ENCODE results near the gene DPH7.
"Not testable (repeated sequence)": the region's sequence is repeated elsewhere in the genome, so short reads cannot be mapped to it uniquely, and the experiment has no call there.

The DPH7 gene

DNA sequence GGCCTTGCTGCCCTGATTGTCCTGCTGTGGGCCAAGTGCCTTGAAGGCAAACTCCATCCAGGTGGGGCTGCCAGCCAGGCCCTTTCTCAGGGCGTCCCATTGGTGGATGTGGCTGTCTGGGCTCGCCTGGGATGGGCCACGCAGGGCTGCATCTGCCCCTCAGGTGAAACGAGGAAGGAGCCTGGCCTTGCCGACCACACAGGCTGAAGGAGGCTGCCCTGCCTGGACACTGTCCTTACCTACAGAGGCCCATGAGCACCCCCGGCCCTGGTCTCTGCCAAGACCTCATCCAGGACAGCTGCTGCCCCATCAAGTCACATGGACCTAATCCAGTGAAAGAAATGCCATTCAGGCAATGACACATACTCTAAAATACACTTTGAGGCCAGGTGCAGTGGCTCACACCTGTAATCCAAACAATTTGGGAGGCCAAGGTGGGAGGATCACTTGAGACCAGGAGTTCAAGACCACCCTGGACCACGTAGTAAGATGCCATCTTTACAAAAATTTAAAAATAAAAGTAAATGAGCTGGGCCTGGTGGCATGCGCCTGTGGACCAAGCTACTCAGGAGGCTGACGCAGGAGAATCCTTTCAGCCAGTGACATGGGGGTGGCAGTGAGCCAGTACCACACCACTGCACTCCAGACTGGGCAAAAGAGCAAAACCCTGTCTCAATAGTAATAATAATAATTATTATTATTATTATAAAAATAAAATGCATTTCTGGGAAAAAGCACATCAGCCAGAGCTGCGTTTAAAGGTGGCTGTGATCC lies 62.4 kb downstream of the DPH7 start:
- no peaks in the 10 kb centered on the region for H3K4me1 Mint-ChIP-seq
- DNase-seq = no peak
- no peak overlapping the region for H3K4me3 Mint-ChIP-seq
- H3K36me3 Mint-ChIP-seq = no peaks in the 10 kb centered on the region
- no peak overlapping the region for H3K27ac Mint-ChIP-seq
- CTCF ChIA-PET = no interaction called here
- H3K27me3 Mint-ChIP-seq = no peaks in the 10 kb centered on the region
- no peaks in the 10 kb centered on the region for H3K9me3 Mint-ChIP-seq

GRCh38 chr9:137515338-137515724 lies 63.4 kb downstream of the DPH7 start:
- DNase-seq = no peak
- CTCF ChIA-PET = interaction anchor here (0.7 kb wide), 1 partner anchor 35 kb away, joined by 3 read pairs; no protein-coding TSS in a partner anchor
- H3K4me1 Mint-ChIP-seq = no peaks in the 10 kb centered on the region
- no peak overlapping the region for H3K4me3 Mint-ChIP-seq
- H3K36me3 Mint-ChIP-seq = no peaks in the 10 kb centered on the region
- H3K27me3 Mint-ChIP-seq = no peaks in the 10 kb centered on the region
- no peak overlapping the region for H3K27ac Mint-ChIP-seq
- H3K9me3 Mint-ChIP-seq = no peaks in the 10 kb centered on the region

DNA sequence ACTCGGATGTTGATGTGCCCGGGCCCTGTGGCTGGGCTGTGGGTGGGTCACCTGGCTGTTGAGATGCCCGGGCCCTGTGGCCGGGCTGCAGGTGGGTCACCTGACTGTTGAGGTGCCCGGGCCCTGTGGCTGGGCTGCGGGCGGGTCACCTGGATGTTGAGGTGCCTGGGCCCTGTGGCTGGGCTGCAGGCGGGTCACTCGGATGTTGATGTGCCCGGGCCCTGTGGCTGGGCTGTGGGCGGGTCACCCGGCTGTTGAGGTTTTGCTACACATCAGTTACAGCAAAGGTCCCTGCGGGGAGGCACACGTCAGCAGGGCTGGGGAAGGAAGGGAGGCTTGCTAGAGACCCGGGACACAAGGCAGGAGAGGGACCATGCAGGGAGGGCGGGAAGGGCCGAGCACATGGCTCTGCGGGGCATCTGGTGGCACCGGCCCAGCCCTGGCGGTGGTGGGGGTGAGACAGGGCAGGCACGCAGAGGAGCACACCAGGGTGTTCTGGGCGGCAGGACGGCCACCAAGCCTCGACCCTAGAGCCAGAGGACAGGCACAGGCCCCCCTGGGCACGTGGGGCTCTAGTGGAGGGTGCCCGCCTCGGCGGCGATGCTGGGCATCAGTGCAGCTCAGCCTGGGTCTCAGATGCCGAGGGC lies 63.9 kb downstream of the DPH7 start:
- H3K4me1 Mint-ChIP-seq = no peaks in the 10 kb centered on the region

DNA sequence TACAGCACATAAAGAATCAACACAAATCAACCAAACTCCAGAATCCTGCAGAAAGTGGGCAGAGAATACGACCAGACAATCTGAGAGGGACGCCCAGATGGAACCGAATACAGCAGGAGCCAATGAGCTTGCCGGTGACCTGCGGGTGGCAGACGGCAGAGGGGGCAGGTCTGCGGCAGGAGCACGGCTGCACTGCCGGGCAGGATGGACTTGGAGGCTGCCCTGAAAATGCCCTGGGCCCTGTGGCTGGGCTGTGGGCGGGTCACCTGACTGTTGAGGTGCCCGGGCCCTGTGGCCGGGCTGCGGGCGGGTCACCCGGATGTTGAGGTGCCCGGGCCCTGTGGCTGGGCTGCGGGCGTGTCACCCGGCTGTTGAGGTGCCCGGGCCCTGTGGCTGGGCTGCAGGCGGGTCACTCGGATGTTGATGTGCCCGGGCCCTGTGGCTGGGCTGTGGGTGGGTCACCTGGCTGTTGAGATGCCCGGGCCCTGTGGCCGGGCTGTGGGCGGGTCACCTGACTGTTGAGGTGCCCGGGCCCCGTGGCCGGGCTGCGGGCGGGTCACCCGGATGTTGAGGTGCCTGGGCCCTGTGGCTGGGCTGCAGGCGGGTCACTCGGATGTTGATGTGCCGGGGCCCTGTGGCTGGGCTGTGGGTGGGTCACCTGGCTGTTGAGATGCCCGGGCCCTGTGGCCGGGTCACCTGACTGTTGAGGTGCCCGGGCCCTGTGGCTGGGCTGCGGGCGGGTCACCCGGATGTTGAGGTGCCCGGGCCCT lies 64.7 kb downstream of the DPH7 start:
- H3K9me3 Mint-ChIP-seq, H3K27ac Mint-ChIP-seq, H3K36me3 Mint-ChIP-seq, H3K4me3 Mint-ChIP-seq, DNase-seq, H3K27me3 Mint-ChIP-seq, CTCF ChIA-PET, H3K4me1 Mint-ChIP-seq: not testable (repeated sequence)

More for the DNA sequence above, 63.9 kb downstream of the DPH7 start:
- no peak for DNase-seq
- no peaks in the 10 kb centered on the region for H3K27me3 Mint-ChIP-seq
- no peaks in the 10 kb centered on the region for H3K36me3 Mint-ChIP-seq
- CTCF ChIA-PET = interaction anchor here (0.7 kb wide), 1 partner anchor 35 kb away, joined by 3 read pairs; no protein-coding TSS in a partner anchor
- no peak overlapping the region for H3K27ac Mint-ChIP-seq
- H3K4me3 Mint-ChIP-seq = no peak overlapping the region
- no peaks in the 10 kb centered on the region for H3K9me3 Mint-ChIP-seq

GRCh38 chr9:137513136-137513535 lies 65.6 kb downstream of the DPH7 start:
- H3K4me3 Mint-ChIP-seq, CTCF ChIA-PET, H3K4me1 Mint-ChIP-seq, H3K9me3 Mint-ChIP-seq, DNase-seq, H3K27me3 Mint-ChIP-seq, H3K27ac Mint-ChIP-seq, H3K36me3 Mint-ChIP-seq: not testable (repeated sequence)

- Mint-ChIP-seq H3K36me3 (no peaks in the 10 kb centered on the region), H3K27ac (no peak overlapping the region), H3K4me1 (no peaks in the 10 kb centered on the region), H3K4me3 (no peak overlapping the region), H3K9me3 (no peaks in the 10 kb centered on the region), H3K27me3 (no peaks in the 10 kb centered on the region)
- DNase-seq = no peak
- CTCF ChIA-PET = no interaction called here
Measured at GRCh38 chr9:137511758-137512463, 66.8 kb downstream of the DPH7 start.

DNA sequence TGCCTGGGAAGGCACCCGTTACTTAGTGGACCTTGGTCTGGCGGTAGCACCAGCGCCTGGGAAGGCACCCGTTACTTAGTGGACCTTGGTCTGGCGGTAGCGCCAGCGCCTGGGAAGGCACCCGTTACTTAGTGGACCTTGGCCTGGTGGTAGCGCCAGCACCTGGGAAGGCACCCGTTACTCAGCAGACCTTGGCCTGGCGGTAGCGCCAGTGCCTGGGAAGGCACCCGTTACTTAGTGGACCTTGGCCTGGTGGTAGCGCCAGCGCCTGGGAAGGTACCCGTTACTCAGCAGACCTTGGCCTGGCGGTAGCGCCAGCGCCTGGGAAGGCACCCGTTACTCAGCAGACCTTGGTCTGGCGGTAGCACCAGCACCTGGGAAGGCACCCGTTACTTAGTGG lies 67.6 kb downstream of the DPH7 start:
- H3K27me3 Mint-ChIP-seq, H3K36me3 Mint-ChIP-seq, H3K4me1 Mint-ChIP-seq, H3K27ac Mint-ChIP-seq, H3K9me3 Mint-ChIP-seq, H3K4me3 Mint-ChIP-seq, DNase-seq, CTCF ChIA-PET: not testable (repeated sequence)

- Mint-ChIP-seq H3K4me1 (no peaks in the 10 kb centered on the region), H3K27me3 (no peaks in the 10 kb centered on the region), H3K9me3 (no peaks in the 10 kb centered on the region), H3K36me3 (no peaks in the 10 kb centered on the region), H3K27ac (no peak overlapping the region), H3K4me3 (no peak overlapping the region)
- no peak for DNase-seq
- CTCF ChIA-PET = interaction anchor here (1.2 to 2.4 kb wide), 2 partner anchors 16 to 26 kb away, joined by 5 to 8 read pairs; no protein-coding TSS in a partner anchor
Measured at GRCh38 chr9:137509198-137509597, 69.5 kb downstream of the DPH7 start.

DNA sequence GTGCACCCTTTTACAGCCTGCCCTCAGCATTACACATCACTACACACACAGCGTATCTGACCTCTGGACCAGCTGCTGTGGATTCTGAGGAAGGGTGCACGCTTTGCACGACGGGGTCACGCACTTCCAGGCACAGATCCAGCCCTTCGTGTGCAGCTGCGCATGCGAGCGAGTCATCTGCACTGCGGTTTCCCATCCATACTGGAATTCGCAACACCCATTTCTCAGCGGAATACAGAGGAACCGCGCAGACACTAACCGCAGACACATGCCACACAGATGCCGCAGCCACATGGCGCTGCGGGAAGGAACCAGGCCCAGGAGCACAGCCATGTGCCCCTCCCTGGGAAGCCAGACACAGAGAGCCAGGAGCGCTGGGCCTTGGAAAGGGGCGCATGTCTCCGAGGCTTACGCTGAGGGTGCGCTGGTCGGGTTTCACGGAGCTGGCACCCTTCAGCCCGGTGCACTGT lies 72.0 kb downstream of the DPH7 start:
- Mint-ChIP-seq H3K9me3 (peaks cover 10% of the 10 kb centered on the region), H3K4me3 (no peak overlapping the region), H3K4me1 (peaks cover 3% of the 10 kb centered on the region), H3K36me3 (peaks cover 9% of the 10 kb centered on the region), H3K27ac (no peak overlapping the region), H3K27me3 (peaks cover 21% of the 10 kb centered on the region)
- no peak for DNase-seq
- CTCF ChIA-PET = no interaction called here

- DNase-seq = no peak
- Mint-ChIP-seq H3K4me3 (no peak overlapping the region), H3K36me3 (peaks cover 11% of the 10 kb centered on the region), H3K27me3 (peaks cover 21% of the 10 kb centered on the region), H3K4me1 (peaks cover 4% of the 10 kb centered on the region), H3K27ac (no peak overlapping the region), H3K9me3 (peaks cover 13% of the 10 kb centered on the region)
- CTCF ChIA-PET = no interaction called here
Measured at GRCh38 chr9:137506274-137506673, 72.5 kb downstream of the DPH7 start.

DNA sequence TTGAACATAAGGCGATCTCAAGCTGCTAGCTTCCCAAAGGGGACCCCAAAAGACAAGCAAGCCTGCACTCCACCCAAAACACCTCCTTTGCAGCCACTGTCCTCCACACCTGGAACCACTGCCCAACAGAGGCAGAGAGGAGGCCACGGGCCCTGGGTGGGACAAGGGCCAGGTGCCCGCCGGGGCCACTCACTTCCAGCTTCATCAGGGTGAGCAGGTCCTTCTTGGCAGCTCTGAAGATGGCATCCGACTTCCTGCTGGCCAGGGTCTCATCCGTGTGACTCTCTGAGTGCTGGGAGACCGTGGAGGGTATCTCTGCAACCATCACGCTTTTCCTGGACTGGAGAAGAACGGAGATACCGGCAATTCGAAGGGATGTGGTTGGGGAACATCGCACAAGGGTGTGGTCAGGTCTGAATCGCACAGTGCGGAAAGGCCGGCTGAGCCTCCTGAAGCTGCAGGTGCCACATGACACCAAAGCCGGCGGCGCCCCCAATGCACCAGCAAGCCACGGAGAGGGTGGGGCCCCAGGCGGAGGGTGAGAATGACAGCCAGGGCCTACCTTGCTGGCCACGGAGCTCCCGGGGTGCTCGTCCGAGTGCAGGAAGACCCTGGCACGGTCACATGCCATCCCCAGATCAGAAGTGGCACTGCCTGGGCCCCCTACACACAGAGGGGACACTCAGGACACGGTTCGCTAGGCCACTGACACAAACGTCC lies 73.1 kb downstream of the DPH7 start:
- Mint-ChIP-seq H3K4me1 (peaks cover 4% of the 10 kb centered on the region), H3K36me3 (peaks cover 11% of the 10 kb centered on the region), H3K27me3 (peaks cover 21% of the 10 kb centered on the region), H3K4me3 (no peak overlapping the region), H3K9me3 (peaks cover 13% of the 10 kb centered on the region), H3K27ac (no peak overlapping the region)
- CTCF ChIA-PET = interaction anchor here (0.7 to 1.1 kb wide), 2 partner anchors 19 to 226 kb away, joined by 3 read pairs; no protein-coding TSS in a partner anchor
- DNase-seq = no peak

Data from activated naive CD4-positive, alpha-beta T cell treated with anti-CD3 and anti-CD28 coated beads, Interleukin-2, amount 10 ng/mL, durations not matched to agents 7 days and 5 days (primary cell).